ENCODE measurements around the gene SCGB1C1. TPM values are rescaled to one million over a fixed set of nuclear protein-coding genes. Genes with fewer than 3 reads are reported as not detected.

SCGB1C1 gene
- total RNA-seq, 2 donors from 2014 or later: not detected

DNA sequence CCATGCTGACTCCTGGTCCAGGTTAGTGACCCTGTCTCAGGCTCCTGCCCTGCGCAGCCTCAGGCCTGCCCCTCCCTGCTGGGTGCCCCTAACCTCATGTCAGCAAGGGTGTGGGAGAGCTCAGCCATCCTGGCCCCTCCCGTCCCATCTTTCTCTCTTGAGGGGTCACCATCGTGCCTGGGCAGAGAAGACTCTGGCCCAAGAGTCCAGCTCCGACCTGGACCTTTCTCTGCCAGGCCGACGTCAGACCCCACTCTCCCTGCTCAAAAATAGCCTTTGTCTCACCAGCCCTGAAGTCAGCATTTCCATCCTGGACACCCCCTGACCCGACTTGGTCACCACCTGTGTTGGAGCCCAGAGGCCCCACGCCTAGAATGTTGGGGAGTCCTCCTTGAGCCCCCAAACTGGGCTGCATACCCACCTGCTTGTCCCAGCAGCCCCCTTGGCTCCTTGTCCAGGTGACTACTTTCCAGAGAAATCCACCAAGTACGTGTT, 4.9 kb downstream of the SCGB1C1 start:
- Mint-ChIP-seq H3K27me3 (ENCODE audit: insufficient read depth) (peaks cover 2% of the 10 kb centered on the region), H3K9me3 (no peaks in the 10 kb centered on the region), H3K4me3 (no peak overlapping the region), H3K4me1 (peaks cover 9% of the 10 kb centered on the region), H3K36me3 (ENCODE audit: low read depth) (peaks cover 13% of the 10 kb centered on the region), H3K27ac (no peak overlapping the region)
- H3K36me3 ChIP-seq (ENCODE audit: control insufficient read depth, insufficient read depth, low read length): peaks cover 9% of the 10 kb centered on the region
- WGBS, 2 experiments (ENCODE audit: insufficient coverage in 1 of 2, insufficient read length in 1 of 2): 89 to 100% methylated on average over 2 to 9 of the region's 9 CpGs
- TF ChIP-seq CTCF (conservative IDR thresholded peaks at IDR 0.05): no peak
- DNase-seq: peak; percentile 25
- no peak overlapping the region for H3K27ac ChIP-seq (ENCODE audit: low read depth, low read length)
- peaks cover 11% of the 10 kb centered on the region for H3K4me1 ChIP-seq (ENCODE audit: control insufficient read depth, insufficient read depth, low read length)
- H3K27me3 ChIP-seq (ENCODE audit: control insufficient read depth, insufficient read depth, low read length, poor library complexity, severe bottlenecking): no peaks in the 10 kb centered on the region
- H3K9me3 ChIP-seq (ENCODE audit: control insufficient read depth, low read length): no peaks in the 10 kb centered on the region
- H3K4me3 ChIP-seq (ENCODE audit: low read length): no peak overlapping the region
- no peak overlapping the region for H3K9ac ChIP-seq (ENCODE audit: extremely low read depth, low read length, poor library complexity, severe bottlenecking)

- Histone ChIP-seq H3K27ac (ENCODE audit: low read depth, low read length) (no peak overlapping the region), H3K4me1 (ENCODE audit: control insufficient read depth, insufficient read depth, low read length) (peaks cover 14% of the 10 kb centered on the region), H3K9ac (ENCODE audit: extremely low read depth, low read length, poor library complexity, severe bottlenecking) (no peak overlapping the region), H3K36me3 (ENCODE audit: control insufficient read depth, insufficient read depth, low read length) (peaks cover 9% of the 10 kb centered on the region), H3K9me3 (ENCODE audit: control insufficient read depth, low read length) (no peaks in the 10 kb centered on the region), H3K4me3 (ENCODE audit: low read length) (no peak overlapping the region), H3K27me3 (ENCODE audit: control insufficient read depth, insufficient read depth, low read length, poor library complexity, severe bottlenecking) (no peaks in the 10 kb centered on the region)
- Mint-ChIP-seq H3K27me3 (ENCODE audit: insufficient read depth) (peaks cover 2% of the 10 kb centered on the region), H3K4me1 (peaks cover 14% of the 10 kb centered on the region), H3K4me3 (no peak overlapping the region), H3K36me3 (ENCODE audit: low read depth) (peaks cover 13% of the 10 kb centered on the region), H3K27ac (no peak overlapping the region), H3K9me3 (no peaks in the 10 kb centered on the region)
- DNase-seq: peak; percentile 29
- TF ChIP-seq CTCF (conservative IDR thresholded peaks at IDR 0.05): no peak
- WGBS, 2 experiments (ENCODE audit: insufficient coverage in 1 of 2, insufficient read length in 1 of 2): 92 to 94% methylated on average over 5 to 21 of the region's 21 CpGs
Measured at GRCh38 chr11:198236-198806, 5.4 kb downstream of the SCGB1C1 start.

- 88 to 89% methylated on average over 4 to 13 of the region's 13 CpGs for WGBS, 2 experiments (ENCODE audit: insufficient coverage in 1 of 2, insufficient read length in 1 of 2)
- no peak overlapping the region for H3K4me3 Mint-ChIP-seq
- H3K9me3 Mint-ChIP-seq: no peaks in the 10 kb centered on the region
- Histone ChIP-seq H3K27me3 (ENCODE audit: control insufficient read depth, insufficient read depth, low read length, poor library complexity, severe bottlenecking) (no peaks in the 10 kb centered on the region), H3K27ac (ENCODE audit: low read depth, low read length) (no peak overlapping the region), H3K9ac (ENCODE audit: extremely low read depth, low read length, poor library complexity, severe bottlenecking) (no peak overlapping the region), H3K36me3 (ENCODE audit: control insufficient read depth, insufficient read depth, low read length) (peaks cover 12% of the 10 kb centered on the region), H3K9me3 (ENCODE audit: control insufficient read depth, low read length) (no peaks in the 10 kb centered on the region), H3K4me3 (ENCODE audit: low read length) (no peak overlapping the region), H3K4me1 (ENCODE audit: control insufficient read depth, insufficient read depth, low read length) (peaks cover 17% of the 10 kb centered on the region)
- peaks cover 2% of the 10 kb centered on the region for H3K27me3 Mint-ChIP-seq (ENCODE audit: insufficient read depth)
- H3K4me1 Mint-ChIP-seq: peaks cover 22% of the 10 kb centered on the region
- no peak overlapping the region for H3K27ac Mint-ChIP-seq
- DNase-seq: peak; percentile 31
- H3K36me3 Mint-ChIP-seq (ENCODE audit: low read depth): peaks cover 20% of the 10 kb centered on the region
- no peak for TF ChIP-seq CTCF (conservative IDR thresholded peaks at IDR 0.05)
Measured at GRCh38 chr11:199004-199581, 6.2 kb downstream of the SCGB1C1 start.
